ENCODE data around the gene DRAP1.

DNA sequence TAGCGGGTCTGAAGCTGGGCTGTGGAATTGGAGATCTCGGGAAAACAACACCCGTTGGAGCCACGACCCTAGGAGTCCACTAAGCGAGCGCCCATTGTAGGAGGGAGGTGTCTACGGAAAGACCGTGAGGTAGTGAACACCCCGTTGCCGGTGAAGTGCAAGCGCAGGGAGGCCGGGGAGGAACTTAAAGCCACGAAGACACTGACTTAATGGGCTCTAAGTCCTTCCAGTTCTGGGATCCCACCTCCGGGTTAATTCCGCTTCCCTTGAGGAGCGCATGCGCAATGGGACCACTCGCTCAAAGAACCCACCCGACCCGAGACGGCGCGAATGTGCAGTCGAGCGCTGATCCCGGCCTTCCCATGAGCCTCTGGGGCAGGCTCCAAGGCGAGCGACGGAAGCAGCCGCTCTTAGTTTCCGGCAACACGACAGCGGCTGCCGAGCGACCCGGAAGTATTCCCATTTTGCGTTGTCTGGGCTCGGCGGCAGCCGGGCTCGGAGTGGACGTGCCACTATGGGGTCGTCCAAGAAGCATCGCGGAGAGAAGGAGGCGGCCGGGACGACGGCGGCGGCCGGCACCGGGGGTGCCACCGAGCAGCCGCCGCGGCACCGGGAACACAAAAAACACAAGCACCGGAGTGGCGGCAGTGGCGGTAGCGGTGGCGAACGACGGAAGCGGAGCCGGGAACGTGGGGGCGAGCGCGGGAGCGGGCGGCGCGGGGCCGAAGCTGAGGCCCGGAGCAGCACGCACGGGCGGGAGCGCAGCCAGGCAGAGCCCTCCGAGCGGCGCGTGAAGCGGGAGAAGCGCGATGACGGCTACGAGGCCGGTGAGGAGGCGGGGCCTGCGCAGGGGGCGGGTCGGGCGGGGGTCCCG, 42.3 kb downstream of the DRAP1 start, which contains the start of gene SART1:
- no peak for TF ChIP-seq YY1 (IDR thresholded peaks at IDR 0.05; ENCODE audit: insufficient read depth, insufficient read length)
- TF ChIP-seq ZNF274 (IDR thresholded peaks at IDR 0.05; ENCODE audit: low read depth, low read length), result no peak
